Upper lobe of right lung (tissue), 1 donor: ENCODE measurements around the gene RIMKLA. TPM values are rescaled to one million over a fixed set of nuclear protein-coding genes. Genes with fewer than 3 reads are reported as not detected.

ENCODE experiments used
- ATAC-seq: fragments of 200-7000 bp; cut with Tn5 transposase; one replicate; pipeline ENCODE4 v1.9.1; 2020; ENCODE audit warnings: mild to moderate bottlenecking, moderate library complexity
- DNase-seq: peaks from one replicate; pipeline ENCODE4 v3.0.0-alpha.2; 2020
- H3K27ac ChIP-seq: fragments of 200-600 bp; one replicate; pipeline ENCODE4 v1.8.0; 2022
- H3K27me3 ChIP-seq: fragments of 200-600 bp; one replicate; pipeline ENCODE4 v1.8.0; 2022; ENCODE audit warnings: mild to moderate bottlenecking
- H3K36me3 ChIP-seq: fragments of 200-600 bp; one replicate; pipeline ENCODE4 v1.8.0; 2022
- H3K4me1 ChIP-seq: fragments of 200-600 bp; one replicate; pipeline ENCODE4 v1.8.0; 2022
- H3K4me3 ChIP-seq: fragments of 200-600 bp; one replicate; pipeline ENCODE4 v1.8.0; 2022; ENCODE audit warnings: mild to moderate bottlenecking
- H3K9me3 ChIP-seq: fragments of 200-600 bp; one replicate; pipeline ENCODE4 v1.8.0; 2022
- CTCF ChIP-seq: fragments of 200-600 bp; IDR thresholded peaks from one replicate; pipeline ENCODE4 v1.8.0; 2022; ENCODE audit warnings: antibody characterized with exemption
- intact Hi-C: fragments of 100-400 bp; cut with DNase I; formaldehyde crosslinking; loops from one replicate; pipeline ENCODE4 v1.11.0; 2022
- total RNA-seq: library from RNA; stranded (reverse); fragmentation: NEBNext Ultra II Directional; extraction: Animal tissue kit (Norgen Biotek cat#: 25700); gene quantifications from one replicate; pipeline ENCODE4 v1.2.1, GENCODE V29; 2021
- donor health status: DM: no; HTN: yes; CAD: no; lungs with severe emphysema.

The RIMKLA gene
- total RNA-seq, 1 donor from 2014 or later = 10.4 TPM

- no peaks in the 10 kb centered on the region for H3K4me1 ChIP-seq
- no peaks in the 10 kb centered on the region for H3K9me3 ChIP-seq
- peaks cover 4% of the 10 kb centered on the region for H3K27me3 ChIP-seq
- ATAC-seq (peak; percentile 72), DNase-seq (no peak)
- intact Hi-C loops = no loop called here
- no peak overlapping the region for H3K4me3 ChIP-seq
- H3K36me3 ChIP-seq = no peaks in the 10 kb centered on the region
- TF ChIP-seq CTCF = no peak
- peak overlapping the region; percentile 30 for H3K27ac ChIP-seq
Observed at GRCh38 chr1:42368096-42368795, 12.3 kb upstream of the RIMKLA start.

GRCh38 chr1:42369471-42369870, 11.1 kb upstream of the RIMKLA start:
- no peak overlapping the region for H3K27ac ChIP-seq
- H3K9me3 ChIP-seq = no peaks in the 10 kb centered on the region
- H3K4me3 ChIP-seq = no peak overlapping the region
- no peaks in the 10 kb centered on the region for H3K4me1 ChIP-seq
- ATAC-seq = no peak
- H3K36me3 ChIP-seq = no peaks in the 10 kb centered on the region
- no peak for TF ChIP-seq CTCF
- peaks cover 4% of the 10 kb centered on the region for H3K27me3 ChIP-seq
- no peak for DNase-seq
- intact Hi-C loops = no loop called here

- H3K36me3 ChIP-seq = no peaks in the 10 kb centered on the region
- peaks cover 4% of the 10 kb centered on the region for H3K27me3 ChIP-seq
- no peaks in the 10 kb centered on the region for H3K4me1 ChIP-seq
- DNase-seq = no peak
- ATAC-seq = peak; percentile 86
- intact Hi-C loops = no loop called here
- H3K9me3 ChIP-seq = no peaks in the 10 kb centered on the region
- H3K4me3 ChIP-seq = no peak overlapping the region
- TF ChIP-seq CTCF = no peak
- peak overlapping the region; percentile 30 for H3K27ac ChIP-seq
Observed at GRCh38 chr1:42370876-42371549, 9.6 kb upstream of the RIMKLA start.

- DNase-seq (no peak), ATAC-seq (no peak)
- no peak for TF ChIP-seq CTCF
- Histone ChIP-seq H3K9me3 (no peaks in the 10 kb centered on the region), H3K4me1 (no peaks in the 10 kb centered on the region), H3K27ac (no peak overlapping the region), H3K36me3 (no peaks in the 10 kb centered on the region), H3K27me3 (peaks cover 4% of the 10 kb centered on the region), H3K4me3 (no peak overlapping the region)
- intact Hi-C loops = no loop called here
Observed at GRCh38 chr1:42372796-42373195, 7.8 kb upstream of the RIMKLA start.

- Histone ChIP-seq H3K36me3 (no peaks in the 10 kb centered on the region), H3K4me3 (peak overlapping the region; percentile 66), H3K4me1 (peaks cover 3% of the 10 kb centered on the region), H3K27ac (no peak overlapping the region), H3K9me3 (no peaks in the 10 kb centered on the region), H3K27me3 (peaks cover 17% of the 10 kb centered on the region)
- intact Hi-C loops = no loop called here
- ATAC-seq (peak; percentile 69), DNase-seq (no peak)
- no peak for TF ChIP-seq CTCF
Observed at GRCh38 chr1:42379794-42380585, 602 bp upstream of the RIMKLA start.
